KOPT-K1 (cell line): ENCODE data around the gene CENPO.

Experiments
- H3K27ac ChIP-seq: fragments of 200-600 bp; sonication (generic); 2 replicates; pipeline ENCODE4 v1.5.1; 2016; ENCODE audit warnings: antibody characterized with exemption, mild to moderate bottlenecking, low read depth, low read length; ENCODE audit not compliant: poor library complexity, severe bottlenecking
- H3K36me3 ChIP-seq: fragments of 200-600 bp; sonication (generic); 2 replicates; pipeline ENCODE4 v1.5.1; 2017; ENCODE audit warnings: antibody characterized with exemption, mild to moderate bottlenecking, low read length, moderate library complexity; ENCODE audit not compliant: insufficient read depth
- H3K9me3 ChIP-seq: fragments of 200-600 bp; sonication (generic); 2 replicates; pipeline ENCODE4 v1.5.1; 2017; ENCODE audit warnings: antibody characterized with exemption, low read length, mild to moderate bottlenecking; ENCODE audit not compliant: insufficient read depth, poor library complexity, severe bottlenecking

Gene CENPO

DNA sequence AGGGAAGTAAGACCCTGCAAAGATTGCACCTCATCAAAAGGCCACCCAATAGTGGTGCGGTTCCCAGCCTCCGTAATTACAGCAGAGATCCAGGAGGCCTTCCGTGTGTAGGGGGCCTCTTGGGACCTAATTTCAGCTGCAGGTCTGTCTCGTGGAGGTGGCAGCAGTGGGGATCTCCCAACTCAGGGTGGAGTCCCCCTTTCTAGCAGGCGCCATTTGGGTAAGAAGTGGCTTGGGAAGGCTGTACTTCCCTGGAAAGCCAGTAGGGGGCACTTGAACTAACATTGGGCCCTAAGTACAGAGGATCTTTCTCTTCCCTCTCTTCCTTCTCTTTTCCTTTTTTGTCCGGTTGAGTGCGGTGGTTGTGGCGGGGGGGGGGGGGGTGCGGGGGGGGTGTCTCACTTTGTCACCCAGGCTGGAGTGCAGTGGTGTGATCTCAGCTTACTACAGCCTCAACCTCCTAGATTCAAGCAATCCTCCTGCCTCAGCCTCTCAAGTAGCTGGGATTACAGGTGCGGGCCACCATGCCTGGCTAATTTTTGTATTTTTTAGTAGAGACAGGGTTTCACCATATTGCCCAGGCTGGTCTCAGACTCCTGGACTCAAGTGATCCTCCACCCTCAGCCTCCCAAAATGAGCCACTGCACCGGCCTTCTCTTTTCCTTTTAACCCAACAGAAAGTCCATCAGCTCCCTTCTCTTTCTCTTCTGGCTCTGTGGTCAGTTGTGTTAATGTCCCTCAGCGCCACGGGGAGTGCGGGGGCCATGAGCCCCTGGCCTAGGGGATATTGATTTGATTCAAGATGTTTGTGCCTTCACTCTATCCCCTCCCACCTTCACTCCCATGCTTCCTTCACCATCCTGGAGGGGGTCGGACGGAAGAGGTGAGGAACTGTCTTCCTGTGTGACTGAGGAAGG lies 32.0 kb downstream of the CENPO start:
- H3K36me3 ChIP-seq = peaks cover 88% of the 10 kb centered on the region
- no peaks in the 10 kb centered on the region for H3K9me3 ChIP-seq
- H3K27ac ChIP-seq = no peak overlapping the region

- H3K36me3 ChIP-seq = peaks cover 88% of the 10 kb centered on the region
- no peaks in the 10 kb centered on the region for H3K9me3 ChIP-seq
- H3K27ac ChIP-seq = no peak overlapping the region
Measured at GRCh38 chr2:24825883-24826772, 32.9 kb downstream of the CENPO start.

DNA sequence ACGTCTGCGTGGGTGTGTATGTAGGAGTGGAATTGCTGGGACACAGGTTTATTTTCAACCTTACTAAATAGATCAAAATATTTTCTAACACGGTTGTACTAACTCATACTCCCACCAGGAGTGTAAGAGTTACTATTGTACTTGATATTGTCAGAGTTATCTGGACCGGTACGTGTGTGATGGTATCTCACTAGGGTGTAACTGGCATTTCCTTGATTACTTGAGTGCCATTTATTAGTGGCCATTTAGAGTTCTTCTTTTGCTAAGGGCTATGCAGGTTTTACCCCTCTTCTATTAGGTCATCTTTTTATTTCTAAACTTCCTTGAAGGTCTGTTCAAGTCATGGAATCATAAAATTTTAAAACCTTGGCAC lies 33.5 kb downstream of the CENPO start:
- H3K27ac ChIP-seq = no peak overlapping the region
- H3K9me3 ChIP-seq = no peaks in the 10 kb centered on the region
- peaks cover 87% of the 10 kb centered on the region for H3K36me3 ChIP-seq

DNA sequence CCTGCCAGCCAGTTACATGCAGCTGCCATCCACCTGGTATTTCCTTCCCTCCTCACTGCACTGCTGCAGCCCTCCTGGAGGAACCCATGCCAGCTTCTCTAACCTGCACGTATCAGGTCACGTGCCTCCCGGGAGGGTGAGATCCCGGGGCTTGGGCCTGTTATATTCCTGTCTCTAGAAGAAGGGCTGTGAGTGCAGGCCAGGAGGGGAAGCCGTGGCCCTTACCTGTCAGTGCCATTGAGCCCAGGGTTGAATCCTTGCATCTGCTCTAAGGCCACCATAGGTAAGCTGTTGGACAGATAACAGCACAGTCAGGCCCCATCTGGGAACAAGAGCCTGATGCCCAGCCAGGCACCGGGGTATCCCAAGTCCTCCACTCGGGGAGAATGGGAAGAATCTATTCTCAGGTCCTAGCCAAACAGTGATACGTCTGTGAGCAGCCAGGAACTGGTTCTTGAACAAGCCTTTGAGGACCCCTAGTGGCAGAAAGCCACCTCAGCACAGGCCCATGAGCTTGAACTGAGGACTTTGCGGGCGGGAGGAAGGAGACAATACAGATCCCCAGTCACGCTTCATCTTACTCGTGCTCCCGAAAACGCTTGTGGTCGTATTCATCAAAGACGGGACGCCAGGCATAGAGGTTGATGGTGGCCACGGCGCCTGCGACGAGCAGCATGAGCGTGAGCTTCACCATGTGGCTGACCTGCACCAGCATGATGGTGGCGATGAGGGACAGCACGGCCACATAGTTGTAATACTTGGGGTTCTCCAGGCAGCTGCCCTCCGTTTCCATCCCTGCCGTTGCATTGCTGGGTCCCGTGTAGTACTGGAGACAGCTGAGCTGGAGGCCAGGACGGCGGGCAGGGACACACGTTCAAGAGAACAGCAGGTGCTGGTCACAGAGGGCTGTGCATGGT lies 34.4 kb downstream of the CENPO start:
- Histone ChIP-seq H3K27ac (no peak overlapping the region), H3K9me3 (no peaks in the 10 kb centered on the region), H3K36me3 (peaks cover 79% of the 10 kb centered on the region)

DNA sequence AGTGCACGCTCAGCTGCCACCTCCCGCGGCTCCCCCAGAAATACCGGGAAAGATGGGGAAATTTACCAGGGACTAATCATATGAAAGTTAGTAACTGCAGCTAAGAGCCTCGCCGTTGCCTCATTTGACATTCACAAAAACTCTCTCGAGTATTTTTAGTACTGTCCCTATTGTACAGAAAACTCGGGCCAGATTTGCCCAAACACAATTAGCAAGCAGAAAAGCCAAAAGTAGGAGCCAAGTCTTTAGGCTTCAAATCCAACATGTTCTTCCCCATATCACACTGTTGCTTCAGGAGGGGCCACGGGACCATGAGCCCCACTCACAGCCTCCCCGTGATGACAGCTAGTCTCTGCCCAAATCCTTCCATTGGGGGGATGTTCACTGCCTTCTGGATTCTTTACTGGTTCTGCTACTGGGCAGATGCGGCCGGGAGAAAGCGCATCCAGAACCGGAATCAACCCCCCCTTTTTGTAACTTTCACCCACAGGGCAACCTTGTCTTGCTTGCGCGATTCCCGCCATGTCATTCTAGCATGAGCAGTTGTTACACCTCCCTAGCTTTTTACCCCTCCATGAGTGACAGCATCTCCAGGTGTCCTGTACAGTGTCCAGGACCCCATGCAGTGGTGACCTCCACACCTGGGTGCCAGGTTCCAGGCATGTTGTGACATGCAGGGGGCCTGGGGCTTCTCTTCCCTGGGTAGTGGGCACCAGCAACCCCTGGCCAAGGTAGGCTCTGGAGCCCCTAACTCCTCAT lies 35.2 kb downstream of the CENPO start:
- peaks cover 73% of the 10 kb centered on the region for H3K36me3 ChIP-seq
- no peaks in the 10 kb centered on the region for H3K9me3 ChIP-seq
- H3K27ac ChIP-seq = no peak overlapping the region

GRCh38 chr2:24830351-24830750 lies 37.1 kb downstream of the CENPO start:
- Histone ChIP-seq H3K36me3 (peaks cover 72% of the 10 kb centered on the region), H3K9me3 (no peaks in the 10 kb centered on the region), H3K27ac (no peak overlapping the region)

GRCh38 chr2:24830786-24831185 lies 37.6 kb downstream of the CENPO start:
- peaks cover 71% of the 10 kb centered on the region for H3K36me3 ChIP-seq

GRCh38 chr2:24831221-24832072 lies 38.2 kb downstream of the CENPO start:
- Histone ChIP-seq H3K9me3 (no peaks in the 10 kb centered on the region), H3K36me3 (peaks cover 71% of the 10 kb centered on the region)

More at GRCh38 chr2:24830786-24831185, 37.6 kb downstream of the CENPO start:
- Histone ChIP-seq H3K9me3 (no peaks in the 10 kb centered on the region), H3K27ac (no peak overlapping the region)

GRCh38 chr2:24832073-24832461 lies 38.8 kb downstream of the CENPO start:
- Histone ChIP-seq H3K36me3 (peaks cover 71% of the 10 kb centered on the region), H3K27ac (no peak overlapping the region), H3K9me3 (no peaks in the 10 kb centered on the region)

More at GRCh38 chr2:24831221-24832072, 38.2 kb downstream of the CENPO start:
- H3K27ac ChIP-seq = no peak overlapping the region

GRCh38 chr2:24832521-24832920 lies 39.3 kb downstream of the CENPO start:
- H3K27ac ChIP-seq = no peak overlapping the region
- H3K9me3 ChIP-seq = no peaks in the 10 kb centered on the region
- H3K36me3 ChIP-seq = peaks cover 71% of the 10 kb centered on the region

DNA sequence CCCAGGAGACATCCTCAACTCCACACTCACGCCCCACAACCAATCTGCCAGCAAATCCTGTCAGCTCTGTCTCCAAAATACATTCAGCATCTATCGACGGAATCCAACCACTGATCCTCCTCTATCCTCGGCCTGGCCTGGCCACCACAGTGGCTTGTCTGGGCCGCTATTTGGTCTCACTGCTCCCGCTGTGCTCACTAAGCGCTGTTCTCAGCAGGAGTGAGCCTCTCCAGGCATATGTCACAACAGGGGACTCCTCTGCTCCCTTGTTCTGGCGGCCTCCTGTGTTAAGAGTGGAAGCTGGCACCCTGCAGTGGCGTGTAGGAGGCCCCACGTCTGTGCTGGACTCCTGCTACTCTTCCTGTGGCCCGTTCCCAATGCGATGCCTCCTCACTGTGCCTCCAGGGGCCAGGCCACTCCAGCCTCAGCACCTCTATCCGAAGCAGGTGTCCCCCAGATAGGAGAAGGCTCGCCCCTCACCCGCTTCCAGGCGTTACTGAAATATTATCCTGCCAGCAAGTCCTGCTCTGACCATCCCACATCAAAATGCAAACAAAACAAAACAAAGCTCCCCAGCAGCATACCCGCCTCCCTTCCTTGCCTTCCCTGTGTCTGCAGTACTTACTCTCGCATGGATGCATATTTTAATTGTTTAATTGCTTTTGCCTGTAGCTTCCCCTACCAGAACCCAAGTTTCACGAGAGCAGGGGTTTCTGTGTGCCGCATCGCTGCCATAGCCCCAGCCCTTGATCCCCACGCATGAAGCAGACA lies 39.9 kb downstream of the CENPO start:
- Histone ChIP-seq H3K27ac (no peak overlapping the region), H3K9me3 (no peaks in the 10 kb centered on the region), H3K36me3 (peaks cover 69% of the 10 kb centered on the region)

- Histone ChIP-seq H3K27ac (no peak overlapping the region), H3K36me3 (peaks cover 64% of the 10 kb centered on the region), H3K9me3 (no peaks in the 10 kb centered on the region)
Measured at GRCh38 chr2:24833821-24834732, 40.9 kb downstream of the CENPO start.
